ENCODE results near the gene LTBP3. TPM values are rescaled to one million over a fixed set of nuclear protein-coding genes. Genes with fewer than 3 reads are reported as not detected.
A peak's percentile ranks its signal among the peaks of the same experiment; 100 is the strongest.

LTBP3 gene
- total and polyA plus RNA-seq, 9 of the 15 experiments (the other 6 are each of a cell fraction or from before 2014, with no cell fraction given), result 0.06 to 20.5 (median 4.8) TPM

- peak; percentile 87 for TF ChIP-seq ZNF354B (CRISPR knock-in tag; IDR thresholded peaks at IDR 0.05)
- TF ChIP-seq E2F8 (IDR thresholded peaks at IDR 0.05; ENCODE audit: low read depth, partially characterized antibody), result peak; percentile 82
- TF ChIP-seq C11orf30 (IDR thresholded peaks at IDR 0.05; ENCODE audit: low read depth), result no peak
- peak; percentile 100 for TF ChIP-seq CC2D1A (IDR thresholded peaks at IDR 0.05)
- TF ChIP-seq ARID3B (CRISPR knock-in tag; IDR thresholded peaks at IDR 0.05; ENCODE audit: borderline replicate concordance), result no peak
- TF ChIP-seq ZNF324 (CRISPR knock-in tag; IDR thresholded peaks at IDR 0.05), result peak; percentile 76
- TF ChIP-seq CBX2 (IDR thresholded peaks at IDR 0.05; ENCODE audit: insufficient read depth, low read length, poor library complexity, severe bottlenecking), result no peak
- TF ChIP-seq ZNF766 (CRISPR knock-in tag; conservative IDR thresholded peaks at IDR 0.05), result no peak
- TF ChIP-seq ZNF274 (IDR thresholded peaks at IDR 0.05; ENCODE audit: borderline replicate concordance, low read depth, low read length), result no peak; the same call in 1 of the 2 replicates
- peak; percentile 97 for TF ChIP-seq LCOR (CRISPR knock-in tag; IDR thresholded peaks at IDR 0.05)
- no peak for TF ChIP-seq ZNF785 (CRISPR knock-in tag; IDR thresholded peaks at IDR 0.05)
- TF ChIP-seq ZNF282 (CRISPR knock-in tag; IDR thresholded peaks at IDR 0.05), result 0 out of 2 replicates have a peak, but pooled peaks have one; percentile 71
- peak; percentile 99 for TF ChIP-seq POLR2A (conservative IDR thresholded peaks at IDR 0.05)
- no peak; the same call in 1 of the 2 replicates for TF ChIP-seq RBM17 (IDR thresholded peaks at IDR 0.05; ENCODE audit: borderline replicate concordance, low read depth, low read length)
- peak; percentile 79 for TF ChIP-seq HIVEP1 (CRISPR knock-in tag; IDR thresholded peaks at IDR 0.05)
- TF ChIP-seq NCOA2 (IDR thresholded peaks at IDR 0.05; ENCODE audit: partially characterized antibody in 2 of 2), result no peak
- TF ChIP-seq ZFX (CRISPR knock-in tag; IDR thresholded peaks at IDR 0.05), result peak; percentile 65
- peak; percentile 93 for TF ChIP-seq ZNF384 (IDR thresholded peaks at IDR 0.05; ENCODE audit: low read depth, low read length)
- TF ChIP-seq MTA3 (IDR thresholded peaks at IDR 0.05; ENCODE audit: borderline replicate concordance), result peak; percentile 62; the same call in 1 of the 2 replicates
- peak; percentile 88 for TF ChIP-seq ELF2 (CRISPR knock-in tag; IDR thresholded peaks at IDR 0.05)
- TF ChIP-seq NKRF (IDR thresholded peaks at IDR 0.05; ENCODE audit: borderline replicate concordance), result peak; percentile 68; the same call in 1 of the 2 replicates
These were observed 51.2 kb downstream of the LTBP3 start (continued) for GRCh38 chr11:65506772-65507505.
